Keratinocyte (primary cell): ENCODE measurements around the gene TSPYL6. TPM values are rescaled to one million over a fixed set of nuclear protein-coding genes. Genes with fewer than 3 reads are reported as not detected.

Source experiments
- DNase-seq: peaks from one replicate; pipeline ENCODE4 v3.0.0-alpha.2; 2011; ENCODE audit warnings: low read depth, missing footprints, low spot score
- FAIRE-seq: peaks from 2 replicates; lab custom pipeline; 2011; peaks lifted over from hg19 to GRCh38; lab: Jason Lieb, UNC
- H2AFZ ChIP-seq: 2 replicates; pipeline ENCODE4 v1.6.0; 2012; ENCODE audit warnings: low read length, control low read depth, inconsistent platforms; ENCODE audit not compliant: control insufficient read depth
- H3K27ac ChIP-seq: 2 replicates; pipeline ENCODE4 v1.5.1; 2011; ENCODE audit warnings: low read length; ENCODE audit not compliant: control insufficient read depth, insufficient read depth
- H3K27me3 ChIP-seq: 3 replicates; pipeline ENCODE4 v1.6.0; 2011; ENCODE audit warnings: low read length; ENCODE audit not compliant: control insufficient read depth, insufficient read depth; ENCODE audit errors: extremely low read depth
- H3K36me3 ChIP-seq, 2 experiments: 2 replicates in 1 of 2; 3 replicates in 1 of 2; pipeline ENCODE4 v1.5.1; 2011; ENCODE audit warnings: low read length in 2 of 2, mild to moderate bottlenecking in 1 of 2; ENCODE audit not compliant: control insufficient read depth in 2 of 2, insufficient read depth in 2 of 2; ENCODE audit errors: extremely low read depth in 1 of 2
- H3K4me1 ChIP-seq: 3 replicates; pipeline ENCODE4 v1.5.1; 2011; ENCODE audit warnings: low read length; ENCODE audit not compliant: control insufficient read depth, insufficient read depth; ENCODE audit errors: extremely low read depth
- H3K4me2 ChIP-seq: 3 replicates; pipeline ENCODE4 v1.6.0; 2011; ENCODE audit warnings: low read depth, low read length; ENCODE audit not compliant: control insufficient read depth, insufficient read depth; ENCODE audit errors: extremely low read depth
- H3K4me3 ChIP-seq, 3 experiments: fragments of 200-600 bp in 1 of 3; sonication (generic) in 1 of 3; 2 replicates in 2 of 3; 3 replicates in 1 of 3; pipeline ENCODE4 v1.5.1; 2011 to 2016; ENCODE audit warnings: low read length in 3 of 3, mild to moderate bottlenecking in 3 of 3, control low read depth in 2 of 3, inconsistent platforms in 1 of 3, low read depth in 1 of 3, mixed read lengths in 1 of 3, mixed run types in 1 of 3, moderate library complexity in 1 of 3; ENCODE audit not compliant: control insufficient read depth in 2 of 3, insufficient read depth in 2 of 3; ENCODE audit errors: extremely low read depth in 1 of 3
- H3K79me2 ChIP-seq: 2 replicates; pipeline ENCODE4 v1.6.0; 2012; ENCODE audit warnings: low read length; ENCODE audit not compliant: control insufficient read depth, insufficient read depth
- H3K9ac ChIP-seq: 3 replicates; pipeline ENCODE4 v1.6.0; 2011; ENCODE audit warnings: low read length; ENCODE audit not compliant: control insufficient read depth, insufficient read depth; ENCODE audit errors: extremely low read depth
- H3K9me1 ChIP-seq: 3 replicates; pipeline ENCODE4 v1.6.0; 2011; ENCODE audit warnings: low read length; ENCODE audit not compliant: control insufficient read depth, insufficient read depth; ENCODE audit errors: extremely low read depth
- H3K9me3 ChIP-seq: 2 replicates; pipeline ENCODE4 v1.5.1; 2012; ENCODE audit warnings: low read depth, low read length; ENCODE audit not compliant: control insufficient read depth
- H4K20me1 ChIP-seq: 3 replicates; pipeline ENCODE4 v1.6.0; 2011; ENCODE audit warnings: low read length; ENCODE audit not compliant: control insufficient read depth, insufficient read depth; ENCODE audit errors: extremely low read depth
- EZH2 ChIP-seq: IDR thresholded peaks from one replicate; pipeline ENCODE4 v1.6.1; 2012; ENCODE audit warnings: inconsistent platforms, mild to moderate bottlenecking, low read length, moderate library complexity
- dilution Hi-C: fragments of 300-500 bp; cut with MboI; formaldehyde crosslinking; loops from one replicate; pipeline ENCODE4 v1.7.0; 2020; ENCODE audit warnings: low sequenced_read_pairs; ENCODE audit not compliant: extremely low pct_ligation_motif_present
- polyA plus RNA-seq, 5 experiments: library from polyadenylated mRNA; depleted of rRNA in 3 of 5; stranded (reverse) in 3 of 5; stranded (forward) in 1 of 5; unstranded in 1 of 5; fragments of >200 nt; gene quantifications; 1 replicate in 1 of 5; 2 replicates in 3 of 5; 3 replicates in 1 of 5; pipeline versions ENCODE4 v1.2.1 to v1.2.3, GENCODE V29; 2011 to 2012; ENCODE audit warnings: missing spikeins in 2 of 5, low read depth in 1 of 5, low replicate concordance in 1 of 5
- TF ChIP-seq, protein P1 (sequence below), 3 experiments: IDR thresholded peaks in 1 of 3; conservative IDR thresholded peaks in 1 of 3; optimal IDR thresholded peaks in 1 of 3; 2 replicates in 2 of 3; 3 replicates in 1 of 3; pipeline versions ENCODE3 to v1.5.1; 2011; ENCODE audit warnings: low read length in 3 of 3, mild to moderate bottlenecking in 3 of 3, moderate library complexity in 2 of 3, control low read depth in 1 of 3, inconsistent platforms in 1 of 3; ENCODE audit not compliant: insufficient read depth in 2 of 3; ENCODE audit errors: extremely low read depth in 1 of 3

TSPYL6 gene
- polyA plus RNA-seq, 1 donor (not counting 4 experiments of a cell fraction or from before 2014, with no cell fraction given), result not detected

GRCh38 chr2:54287532-54287931 is 31.5 kb upstream of the TSPYL6 start:
- Histone ChIP-seq H3K27ac (no peak overlapping the region), H3K36me3 (no peaks in the 10 kb centered on the region), H3K27me3 (no peaks in the 10 kb centered on the region), H2AFZ (no peak overlapping the region), H3K9ac (no peak overlapping the region), H3K4me3 (no peak overlapping the region), H3K4me1 (no peaks in the 10 kb centered on the region), H3K79me2 (no peaks in the 10 kb centered on the region), H3K4me2 (no peak overlapping the region), H4K20me1 (no peaks in the 10 kb centered on the region), H3K9me1 (no peaks in the 10 kb centered on the region), H3K9me3 (no peaks in the 10 kb centered on the region)
- FAIRE-seq (no peak), DNase-seq (no peak)
- dilution Hi-C loops, result no loop called here
- TF ChIP-seq, protein P1, sequence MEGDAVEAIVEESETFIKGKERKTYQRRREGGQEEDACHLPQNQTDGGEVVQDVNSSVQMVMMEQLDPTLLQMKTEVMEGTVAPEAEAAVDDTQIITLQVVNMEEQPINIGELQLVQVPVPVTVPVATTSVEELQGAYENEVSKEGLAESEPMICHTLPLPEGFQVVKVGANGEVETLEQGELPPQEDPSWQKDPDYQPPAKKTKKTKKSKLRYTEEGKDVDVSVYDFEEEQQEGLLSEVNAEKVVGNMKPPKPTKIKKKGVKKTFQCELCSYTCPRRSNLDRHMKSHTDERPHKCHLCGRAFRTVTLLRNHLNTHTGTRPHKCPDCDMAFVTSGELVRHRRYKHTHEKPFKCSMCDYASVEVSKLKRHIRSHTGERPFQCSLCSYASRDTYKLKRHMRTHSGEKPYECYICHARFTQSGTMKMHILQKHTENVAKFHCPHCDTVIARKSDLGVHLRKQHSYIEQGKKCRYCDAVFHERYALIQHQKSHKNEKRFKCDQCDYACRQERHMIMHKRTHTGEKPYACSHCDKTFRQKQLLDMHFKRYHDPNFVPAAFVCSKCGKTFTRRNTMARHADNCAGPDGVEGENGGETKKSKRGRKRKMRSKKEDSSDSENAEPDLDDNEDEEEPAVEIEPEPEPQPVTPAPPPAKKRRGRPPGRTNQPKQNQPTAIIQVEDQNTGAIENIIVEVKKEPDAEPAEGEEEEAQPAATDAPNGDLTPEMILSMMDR (optimal IDR thresholded peaks at IDR 0.05 in 1 of 3, IDR thresholded peaks at IDR 0.05 in 1 of 3, conservative IDR thresholded peaks at IDR 0.05 in 1 of 3; ENCODE audit: extremely low read depth in 1 of 3, insufficient read depth in 2 of 3, low read length in 3 of 3), result no peak

DNA sequence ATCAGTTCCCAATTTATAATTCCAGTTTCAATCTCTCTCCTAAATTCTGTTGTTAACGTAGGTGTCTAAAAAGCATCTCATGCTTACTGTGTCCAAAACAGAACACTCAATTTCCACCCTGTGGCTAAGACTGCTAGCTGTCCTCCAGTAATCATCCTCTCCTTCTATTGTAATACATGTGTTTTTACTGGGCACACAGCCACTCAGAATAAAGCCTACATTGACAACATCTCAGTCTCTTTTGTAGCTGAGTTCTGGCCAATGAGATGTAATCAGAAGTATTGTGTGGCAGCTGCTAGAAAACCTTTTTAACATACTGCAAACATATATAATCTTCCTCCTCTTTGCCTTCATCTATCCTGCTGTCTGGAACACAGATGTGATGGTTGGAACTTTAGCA is 29.4 kb upstream of the TSPYL6 start:
- no peaks in the 10 kb centered on the region for H3K4me1 ChIP-seq
- no peak overlapping the region for H2AFZ ChIP-seq
- dilution Hi-C loops, result no loop called here
- H3K4me3 ChIP-seq, result no peak overlapping the region
- no peak overlapping the region for H3K27ac ChIP-seq
- H4K20me1 ChIP-seq, result no peaks in the 10 kb centered on the region
- H3K36me3 ChIP-seq, result no peaks in the 10 kb centered on the region
- DNase-seq, result no peak
- no peak for TF ChIP-seq EZH2
- TF ChIP-seq, protein P1 (optimal IDR thresholded peaks at IDR 0.05 in 1 of 3, IDR thresholded peaks at IDR 0.05 in 1 of 3, conservative IDR thresholded peaks at IDR 0.05 in 1 of 3; ENCODE audit: extremely low read depth in 1 of 3, insufficient read depth in 2 of 3, low read length in 3 of 3), result no peak
- no peaks in the 10 kb centered on the region for H3K9me3 ChIP-seq
- H3K79me2 ChIP-seq, result no peaks in the 10 kb centered on the region
- H3K4me2 ChIP-seq, result no peak overlapping the region
- no peak overlapping the region for H3K9ac ChIP-seq
- FAIRE-seq, result no peak
- H3K27me3 ChIP-seq, result no peaks in the 10 kb centered on the region
- no peaks in the 10 kb centered on the region for H3K9me1 ChIP-seq
